ENCODE measurements around the gene LHX6. TPM values are rescaled to one million over a fixed set of nuclear protein-coding genes. Genes with fewer than 3 reads are reported as not detected.

The LHX6 gene
- total and polyA plus RNA-seq, 2 of the 13 experiments (the other 11 are each of a cell fraction or from before 2014, with no cell fraction given): 1.1 to 1.3 TPM

DNA sequence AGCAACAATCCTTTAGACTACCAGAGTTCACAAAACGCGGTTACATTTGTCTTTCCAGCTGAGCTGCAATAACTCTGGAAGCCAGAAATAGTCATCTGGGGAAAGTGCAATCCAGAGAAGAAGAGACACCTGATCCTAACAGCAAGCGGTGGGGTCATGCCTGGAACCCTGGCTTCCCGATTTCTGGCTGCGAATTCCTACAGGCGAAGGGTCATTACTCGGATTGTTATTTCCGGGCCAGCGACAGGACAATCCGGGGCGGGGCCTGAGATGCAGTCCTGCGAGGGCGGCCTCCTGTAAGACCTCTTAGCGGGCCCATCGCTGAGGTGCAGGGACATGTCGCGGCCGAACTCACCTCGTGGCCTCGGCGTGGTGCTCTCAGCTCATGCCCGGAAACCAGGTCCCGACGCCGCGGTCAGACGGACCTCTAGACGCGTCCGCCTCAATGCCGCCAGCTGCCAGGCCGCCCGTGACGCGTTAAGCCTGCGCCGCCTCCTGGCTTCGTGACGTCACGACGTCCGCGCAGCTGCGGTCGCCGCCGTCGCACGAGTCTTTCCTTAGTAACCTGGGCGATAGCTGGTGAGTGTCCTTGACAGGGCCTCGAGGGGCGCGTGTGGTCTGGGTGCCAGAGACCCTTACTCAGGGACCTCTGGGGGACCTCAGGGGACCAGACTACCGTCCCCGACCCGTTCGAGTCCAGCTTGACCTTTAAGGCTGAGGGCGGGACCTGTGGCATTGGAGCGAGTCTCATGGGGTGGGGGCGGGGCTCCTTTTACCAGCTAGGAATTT, 35.8 kb upstream of the LHX6 start, which contains the start of the genes MRRF and RBM18 (continued):
- TF ChIP-seq ZNF800 (CRISPR knock-in tag; IDR thresholded peaks at IDR 0.05): no peak
- no peak for TF ChIP-seq LCORL (IDR thresholded peaks at IDR 0.05)
- peak; percentile 35; the same call in 1 of the 2 replicates for TF ChIP-seq LCORL (CRISPR knock-in tag; IDR thresholded peaks at IDR 0.05)
- peak; percentile 79; the same call in 1 of the 2 replicates for TF ChIP-seq ZNF768 (CRISPR knock-in tag; IDR thresholded peaks at IDR 0.05)
- TF ChIP-seq GZF1 (CRISPR knock-in tag; IDR thresholded peaks at IDR 0.05): peak; percentile 86
- peak; percentile 93 for TF ChIP-seq NFATC3 (CRISPR knock-in tag; IDR thresholded peaks at IDR 0.05)
- peak; percentile 63; the same call in 1 of the 2 replicates for TF ChIP-seq FOXO1 (CRISPR knock-in tag; IDR thresholded peaks at IDR 0.05)
- TF ChIP-seq ZNF326 (CRISPR knock-in tag; IDR thresholded peaks at IDR 0.05; ENCODE audit: borderline replicate concordance): no peak
- peak; percentile 58; the same call in 1 of the 2 replicates for TF ChIP-seq SMAD3 (CRISPR knock-in tag; IDR thresholded peaks at IDR 0.05)
- TF ChIP-seq, protein P1, sequence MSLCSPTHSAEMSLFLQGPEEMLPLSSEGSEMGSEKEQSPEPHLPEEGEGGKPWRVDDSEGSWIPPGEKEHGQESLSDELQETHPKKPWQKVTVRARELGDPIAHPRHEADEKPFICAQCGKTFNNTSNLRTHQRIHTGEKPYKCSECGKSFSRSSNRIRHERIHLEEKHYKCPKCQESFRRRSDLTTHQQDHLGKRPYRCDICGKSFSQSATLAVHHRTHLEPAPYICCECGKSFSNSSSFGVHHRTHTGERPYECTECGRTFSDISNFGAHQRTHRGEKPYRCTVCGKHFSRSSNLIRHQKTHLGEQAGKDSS (CRISPR knock-in tag; IDR thresholded peaks at IDR 0.05; ENCODE audit: borderline replicate concordance, low read depth): peak; percentile 82; the same call in 1 of the 2 replicates
- peak; percentile 98 for TF ChIP-seq SNAI1 (CRISPR knock-in tag; IDR thresholded peaks at IDR 0.05; ENCODE audit: borderline replicate concordance)
- TF ChIP-seq ZBTB1 (CRISPR knock-in tag; IDR thresholded peaks at IDR 0.05; ENCODE audit: borderline replicate concordance): no peak; the same call in 1 of the 2 replicates
- peak; percentile 85 for TF ChIP-seq ZNF710 (CRISPR knock-in tag; IDR thresholded peaks at IDR 0.05; ENCODE audit: borderline replicate concordance)
- TF ChIP-seq, protein P2, sequence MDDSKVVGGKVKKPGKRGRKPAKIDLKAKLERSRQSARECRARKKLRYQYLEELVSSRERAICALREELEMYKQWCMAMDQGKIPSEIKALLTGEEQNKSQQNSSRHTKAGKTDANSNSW (CRISPR knock-in tag; IDR thresholded peaks at IDR 0.05; ENCODE audit: borderline replicate concordance): peak; percentile 98
- TF ChIP-seq RXRA (CRISPR knock-in tag; IDR thresholded peaks at IDR 0.05): peak; percentile 92
- TF ChIP-seq SPEN (CRISPR knock-in tag; IDR thresholded peaks at IDR 0.05; ENCODE audit: low read depth): peak; percentile 97
- TF ChIP-seq ZNF33A (CRISPR knock-in tag; IDR thresholded peaks at IDR 0.05; ENCODE audit: borderline replicate concordance): no peak
- TF ChIP-seq CENPT (CRISPR knock-in tag; IDR thresholded peaks at IDR 0.05; ENCODE audit: low read depth): peak; percentile 84; the same call in 1 of the 2 replicates
- no peak for TF ChIP-seq ZNF850 (CRISPR knock-in tag; conservative IDR thresholded peaks at IDR 0.05)
- peak; percentile 99 for TF ChIP-seq ZNF782 (CRISPR knock-in tag; IDR thresholded peaks at IDR 0.05; ENCODE audit: borderline replicate concordance)
- TF ChIP-seq MTA3 (CRISPR knock-in tag; IDR thresholded peaks at IDR 0.05): no peak
- TF ChIP-seq PLSCR1 (CRISPR knock-in tag; IDR thresholded peaks at IDR 0.05; ENCODE audit: borderline replicate concordance): no peak

Data from HepG2 (cell line).